Stimulated activated CD4-positive, alpha-beta T cell treated with anti-CD3 and anti-CD28 coated beads, TNF-alpha, amount 100 ng/mL, for 4 hours (primary cell): ENCODE results near the gene RFX3.

Experiments used
- DNase-seq, 3 experiments: peaks; one replicate each; pipeline ENCODE4 v3.0.0-alpha.2; 2020; ENCODE audit warnings: low read depth in 3 of 3

Gene RFX3

GRCh38 chr9:3235497-3235896 is 290.3 kb downstream of the RFX3 start:
- DNase-seq: no peak

GRCh38 chr9:3224931-3225330 is 300.9 kb downstream of the RFX3 start:
- no peak for DNase-seq

DNA sequence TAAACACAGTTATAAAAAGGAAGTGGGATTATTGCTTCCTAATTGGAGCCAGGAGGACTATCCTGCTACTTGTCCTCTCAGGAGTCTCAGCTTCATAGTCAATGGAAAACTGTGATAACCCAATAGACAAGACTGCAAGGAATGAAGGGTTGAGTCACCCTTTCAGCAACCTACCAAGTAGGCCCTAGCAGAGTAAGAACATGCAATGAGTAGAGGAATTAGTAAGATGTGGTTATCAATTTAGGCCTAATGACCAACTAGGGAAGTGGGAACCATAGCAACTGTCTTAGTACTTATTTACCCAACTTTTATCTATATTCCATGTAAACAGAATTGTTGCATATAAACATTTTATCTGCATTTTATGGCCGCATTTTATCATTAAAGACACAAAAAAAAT is 310.1 kb downstream of the RFX3 start:
- DNase-seq: no peak

DNA sequence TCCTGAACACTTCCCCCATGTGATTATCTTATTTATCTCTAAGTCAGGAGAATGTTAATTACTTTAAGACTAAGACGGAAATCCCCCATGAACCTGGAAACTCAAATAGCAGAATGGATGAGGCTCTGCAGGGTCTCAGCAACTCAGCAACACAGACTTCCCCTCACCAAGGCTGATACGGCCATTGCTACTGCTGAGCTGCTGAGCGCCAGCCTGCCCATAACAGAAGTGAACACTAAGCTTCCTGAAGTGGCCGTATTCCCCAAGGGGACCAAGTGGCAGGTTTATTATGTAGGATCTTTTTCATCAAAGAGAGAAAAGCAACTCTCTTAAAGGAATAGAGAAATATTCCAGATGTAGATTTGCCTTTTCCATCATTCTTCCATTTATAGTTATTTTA is 311.1 kb downstream of the RFX3 start:
- DNase-seq: no peak

- DNase-seq: no peak
These were observed 320.2 kb downstream of the RFX3 start for GRCh38 chr9:3205421-3206095.

DNA sequence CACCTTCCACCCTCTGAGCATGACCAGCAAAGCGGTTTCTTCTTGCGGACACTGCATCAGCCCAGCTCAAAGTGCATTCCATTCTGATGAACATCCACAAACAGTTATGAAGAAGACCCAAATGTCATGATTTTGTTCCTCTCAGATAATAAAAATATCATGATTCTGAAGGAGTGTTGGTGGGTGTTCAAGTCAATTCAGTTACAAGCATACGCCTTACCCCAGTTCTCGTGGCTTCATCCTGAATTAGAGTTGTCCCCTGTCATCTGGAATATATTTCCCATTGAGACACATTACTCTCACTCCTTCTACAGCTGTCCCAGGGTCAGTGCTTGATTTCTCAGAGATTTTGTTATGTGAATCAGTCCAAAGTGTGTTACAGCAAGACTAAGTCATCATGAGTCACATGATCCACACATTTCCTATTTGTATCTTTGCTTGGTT is 325.4 kb downstream of the RFX3 start:
- DNase-seq: no peak

DNA sequence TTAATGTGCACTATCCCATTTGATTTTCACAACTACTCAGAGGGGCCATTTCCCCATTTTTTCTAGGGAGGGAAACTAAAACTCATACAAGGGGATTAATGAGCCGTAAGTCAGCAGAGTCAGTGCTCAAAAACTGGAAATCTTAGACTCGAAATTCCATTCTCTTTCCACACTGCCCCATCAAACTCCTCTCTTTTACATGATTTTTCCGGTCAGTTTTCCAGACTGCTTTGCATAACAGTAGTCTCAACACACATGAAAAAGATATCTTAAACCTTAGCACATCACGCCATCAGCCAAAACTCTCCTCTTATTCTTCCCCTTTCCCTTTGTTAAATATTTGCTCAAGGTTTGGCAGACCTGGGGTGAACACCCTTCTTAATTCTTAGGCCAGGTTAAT is 332.0 kb downstream of the RFX3 start:
- DNase-seq: no peak

- no peak for DNase-seq
These were observed 334.1 kb downstream of the RFX3 start for GRCh38 chr9:3191715-3192114.

DNA sequence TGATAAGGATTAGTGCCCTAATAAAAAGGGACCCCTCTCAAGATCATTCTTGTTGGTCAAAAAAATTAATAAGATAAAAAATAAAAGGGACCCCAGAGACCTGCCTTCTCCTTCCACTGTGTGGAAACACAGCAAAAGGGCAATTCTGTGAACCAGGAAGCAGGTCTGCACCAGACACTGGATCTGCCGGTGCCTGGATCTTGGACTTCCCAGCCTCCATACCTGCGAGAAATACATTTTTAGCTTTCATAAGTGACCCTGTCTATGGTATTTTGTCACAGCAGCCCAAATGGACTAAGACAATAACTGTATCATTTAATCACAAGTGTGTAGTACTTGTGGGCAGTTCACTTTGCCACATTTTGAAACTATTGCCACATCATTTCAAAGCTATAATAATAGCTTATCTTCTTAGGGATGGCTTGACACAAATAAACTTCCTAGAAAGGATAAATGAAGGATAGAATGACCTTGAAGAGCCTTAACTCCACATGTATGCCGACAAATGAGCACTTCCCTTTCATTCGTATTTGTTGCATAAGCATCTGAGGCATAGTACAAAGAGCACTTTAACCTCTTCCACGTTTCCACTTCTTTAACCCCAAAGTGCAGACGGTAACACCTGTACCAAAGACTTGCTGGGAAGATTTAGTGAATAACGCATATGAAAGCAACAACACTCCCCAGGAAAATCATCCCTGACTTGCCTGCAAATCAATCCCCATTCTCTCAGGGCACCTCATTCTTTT is 336.5 kb downstream of the RFX3 start:
- no peak for DNase-seq

- DNase-seq: no peak
These were observed 339.1 kb downstream of the RFX3 start for GRCh38 chr9:3186751-3187150.

DNA sequence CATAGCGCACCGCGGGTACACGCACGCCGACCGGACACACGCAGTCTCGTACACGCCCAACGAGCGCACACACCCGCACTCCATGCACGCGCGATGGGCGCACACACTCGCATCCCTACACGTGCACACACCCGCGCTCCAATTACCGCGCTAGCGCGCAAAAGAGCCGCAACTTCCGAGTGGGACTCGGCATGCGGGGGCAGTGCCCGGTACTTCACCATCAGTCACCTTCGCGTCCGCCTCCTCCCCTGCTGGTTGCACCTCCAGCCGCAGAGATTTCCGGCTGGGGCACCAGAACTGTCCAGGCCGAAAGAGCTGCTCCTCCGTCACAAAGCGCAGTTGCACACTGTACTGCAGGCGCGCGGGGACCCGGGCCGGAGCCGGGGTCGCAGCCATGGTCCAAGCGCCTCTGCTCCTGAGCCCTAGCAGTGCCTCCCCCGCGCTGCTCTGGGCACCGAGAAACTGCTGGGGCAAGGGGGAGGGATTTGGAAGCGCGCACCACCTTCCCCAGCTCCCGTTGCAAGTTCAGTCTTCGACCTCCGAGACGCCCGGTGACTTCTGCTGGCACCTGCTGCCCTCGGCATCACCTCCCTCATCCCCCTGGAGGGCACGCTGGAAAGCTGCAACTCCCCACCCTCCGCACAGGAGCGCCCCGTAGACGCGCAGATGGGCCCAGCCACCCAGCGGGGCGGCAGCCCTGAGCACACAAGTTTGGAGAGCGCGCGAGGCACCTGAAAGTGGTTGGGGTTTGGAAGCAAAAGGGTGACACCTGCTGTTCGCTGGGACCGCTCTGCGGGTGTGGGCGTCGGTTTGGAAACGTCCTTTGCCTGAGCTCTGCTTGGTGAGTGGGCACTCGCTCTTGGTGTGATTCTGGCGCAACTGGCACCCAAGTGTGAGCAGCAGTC is 344.5 kb downstream of the RFX3 start:
- DNase-seq: no peak

DNA sequence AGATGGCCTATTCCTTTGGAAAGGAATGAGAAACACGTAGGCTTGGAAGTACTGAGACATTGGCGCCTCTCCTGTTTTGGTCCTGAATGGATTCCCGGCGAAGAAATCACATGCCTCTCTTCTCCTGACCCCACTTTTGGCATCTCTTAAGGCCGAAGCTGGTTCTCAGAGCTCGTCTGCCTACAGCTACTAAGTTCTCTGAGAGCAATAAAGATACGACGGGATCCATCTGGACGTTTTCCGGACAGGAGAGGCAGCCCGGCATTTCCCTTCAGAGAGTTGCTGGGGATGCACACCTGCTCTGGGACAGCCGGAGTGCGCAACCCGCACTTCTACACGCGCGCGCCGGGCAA is 345.1 kb downstream of the RFX3 start:
- DNase-seq: no peak

- no peak for DNase-seq
These were observed 346.1 kb downstream of the RFX3 start for GRCh38 chr9:3179711-3180110.

- no peak for DNase-seq
These were observed 347.9 kb downstream of the RFX3 start for GRCh38 chr9:3177936-3178335.

- DNase-seq: no peak
These were observed 348.5 kb downstream of the RFX3 start for GRCh38 chr9:3177146-3177761.

DNA sequence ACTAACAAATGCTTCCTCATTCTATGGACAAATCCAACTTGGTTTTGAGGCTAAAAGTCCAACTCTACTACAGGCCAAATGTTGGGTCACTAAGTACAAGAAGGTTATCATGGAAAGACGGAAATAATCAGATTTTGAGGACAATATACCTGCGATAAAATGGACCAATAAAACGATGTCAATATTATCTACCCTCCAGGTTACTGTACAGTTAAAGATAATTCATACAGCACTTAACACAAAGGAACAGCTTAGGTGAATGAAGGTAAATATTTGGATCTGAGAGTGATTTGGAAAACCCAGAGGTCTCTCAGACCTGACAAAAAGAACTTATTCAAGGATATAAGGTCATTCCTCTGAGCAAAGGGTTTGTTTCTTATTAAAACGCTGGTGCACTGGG is 352.4 kb downstream of the RFX3 start:
- no peak for DNase-seq

DNA sequence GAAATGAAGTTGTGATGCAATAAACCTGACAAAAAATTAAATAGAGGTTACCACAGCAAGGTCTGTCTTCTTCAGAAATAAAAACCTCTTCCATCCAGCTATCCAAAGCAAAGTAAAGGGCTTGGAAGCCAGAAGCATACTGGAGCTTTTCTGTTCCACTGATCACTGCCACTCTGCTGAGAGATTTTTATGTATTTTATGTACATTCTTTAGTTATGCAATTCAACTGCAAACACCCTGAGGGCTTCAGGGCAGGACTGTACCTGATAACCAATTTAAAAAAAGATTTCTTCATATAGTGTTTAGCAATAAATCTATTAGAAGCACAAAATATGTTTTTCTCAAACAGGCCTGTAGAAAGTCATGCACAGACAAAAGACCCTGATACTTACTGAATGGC is 355.0 kb downstream of the RFX3 start:
- no peak for DNase-seq
